Measurements from ENCODE around the gene GATB.

Gene GATB, protein sequence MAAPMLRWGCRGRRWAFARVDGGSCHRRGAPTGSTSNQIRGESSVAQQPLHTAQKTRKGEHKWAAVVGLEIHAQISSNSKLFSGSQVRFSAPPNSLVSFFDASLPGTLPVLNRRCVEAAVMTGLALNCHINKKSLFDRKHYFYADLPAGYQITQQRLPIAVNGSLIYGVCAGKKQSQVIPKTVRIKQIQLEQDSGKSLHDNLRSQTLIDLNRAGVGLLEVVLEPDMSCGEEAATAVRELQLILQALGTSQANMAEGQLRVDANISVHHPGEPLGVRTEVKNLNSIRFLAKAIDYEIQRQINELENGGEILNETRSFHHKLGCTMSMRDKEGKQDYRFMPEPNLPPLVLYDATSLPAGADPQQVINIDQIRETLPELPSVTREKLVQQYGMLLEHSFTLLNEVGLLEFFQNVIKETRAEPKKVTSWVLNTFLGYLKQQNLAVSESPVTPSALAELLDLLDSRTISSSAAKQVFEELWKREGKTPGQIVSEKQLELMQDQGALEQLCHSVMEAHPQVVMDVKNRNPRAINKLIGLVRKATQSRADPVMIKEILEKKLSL

DNA sequence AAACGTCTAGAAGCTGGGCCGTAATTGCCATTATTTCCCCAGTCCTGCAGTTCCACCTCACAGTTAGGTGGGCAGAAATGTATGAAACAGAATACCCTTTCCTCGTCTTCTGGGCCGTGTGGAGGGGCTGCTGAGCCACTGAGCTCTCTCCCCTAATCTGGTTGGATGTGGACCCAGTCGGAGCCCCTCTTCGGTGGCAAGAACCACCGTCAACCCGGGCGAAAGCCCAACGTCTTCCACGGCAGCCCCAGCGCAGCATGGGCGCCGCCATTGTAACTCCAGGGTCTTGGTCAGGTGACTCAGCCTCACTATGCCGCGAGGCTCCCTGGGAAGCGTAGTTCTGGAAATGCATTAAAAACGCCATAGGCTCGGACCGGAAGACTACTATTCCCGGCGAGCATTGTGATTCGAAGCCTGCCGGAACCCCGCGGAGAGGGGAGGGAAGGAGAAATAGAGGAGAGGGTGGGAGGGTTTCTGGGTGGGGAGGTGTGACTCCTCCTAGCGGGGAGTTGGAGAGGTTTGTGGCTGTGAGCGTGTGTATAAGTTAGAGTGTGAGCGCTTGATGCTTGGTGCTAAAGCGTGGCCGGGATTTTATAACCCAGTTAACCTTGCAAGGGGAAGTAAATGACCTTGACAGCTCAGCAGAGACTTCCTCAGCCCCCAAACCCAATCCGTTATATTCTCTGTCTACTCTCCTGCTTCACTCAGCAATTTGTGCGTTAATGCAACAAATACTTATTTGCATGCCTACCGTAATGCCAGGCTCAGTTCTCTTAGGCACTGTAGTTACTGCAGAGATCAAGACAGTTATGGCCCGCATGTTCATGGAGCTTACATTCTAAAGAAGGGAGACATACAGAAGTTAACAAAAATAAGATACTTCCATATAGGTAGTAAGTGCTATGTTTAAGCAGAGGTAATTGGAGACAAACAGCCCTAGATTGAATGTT lies at the start of gene GATB:
Gene GATB (minus strand): TSS at position 296 of the 950 bp plus-strand sequence. CDS start 25 bp downstream, at position 271.
- peak; percentile 92 for DNase-seq

DNA sequence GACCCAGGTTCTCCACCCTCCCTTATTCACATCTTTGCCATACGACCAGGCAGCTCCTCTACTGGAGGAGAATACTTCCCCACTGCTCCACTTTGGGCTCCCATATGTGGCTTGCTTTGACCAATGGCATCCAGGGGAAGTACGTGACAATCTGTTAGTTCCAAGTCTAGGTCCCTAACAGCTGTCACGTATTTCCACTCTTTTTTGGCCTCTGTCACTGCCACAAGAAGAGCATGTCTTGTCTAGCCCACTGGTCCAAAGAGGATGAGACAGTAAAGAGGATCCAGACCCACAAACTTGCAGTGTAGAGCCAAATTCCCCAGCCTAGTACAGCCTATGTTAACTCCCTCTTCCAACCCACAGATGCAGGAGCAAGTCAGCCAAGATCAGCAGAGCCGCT lies 49.7 kb upstream of the GATB start:
- DNase-seq = no peak

DNA sequence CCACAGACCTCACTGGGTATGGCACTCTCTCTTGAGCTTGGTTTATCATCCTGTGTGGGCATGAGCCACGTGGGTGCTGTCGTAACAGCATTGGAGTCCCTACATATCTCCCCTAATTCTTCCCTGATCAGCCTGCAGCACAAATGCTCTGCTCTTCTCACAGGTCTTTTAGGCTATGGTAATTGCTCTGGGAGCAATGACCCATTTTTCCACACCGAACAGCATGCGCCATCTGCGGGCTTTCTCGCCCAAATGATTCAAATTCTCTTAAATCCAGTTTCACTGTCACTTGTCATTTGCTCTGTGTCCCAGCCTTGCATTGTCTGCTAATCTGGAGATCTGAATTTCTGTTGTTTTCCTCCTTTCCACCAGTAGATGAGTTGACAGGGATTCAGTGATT lies 48.9 kb upstream of the GATB start:
- DNase-seq = no peak

DNA sequence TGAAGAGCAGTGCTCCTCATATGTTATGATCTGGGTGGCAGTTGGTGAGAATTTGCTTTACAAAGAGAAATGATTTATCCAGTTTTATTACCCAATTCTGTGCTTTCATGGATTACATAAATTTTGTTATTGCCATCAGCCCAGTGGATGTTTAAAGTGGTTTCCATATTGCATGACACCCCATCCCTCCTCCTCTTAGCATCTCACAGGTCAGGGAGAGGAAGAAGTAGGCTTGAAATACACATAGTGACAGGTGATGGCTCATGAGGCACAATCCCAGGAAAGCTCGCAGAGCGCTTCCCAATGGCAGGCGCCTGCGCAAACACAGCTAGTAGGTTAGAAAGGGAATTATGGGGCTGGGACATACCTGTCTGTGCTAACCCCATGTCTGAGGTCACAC lies 47.7 kb upstream of the GATB start:
- no peak for DNase-seq

DNA sequence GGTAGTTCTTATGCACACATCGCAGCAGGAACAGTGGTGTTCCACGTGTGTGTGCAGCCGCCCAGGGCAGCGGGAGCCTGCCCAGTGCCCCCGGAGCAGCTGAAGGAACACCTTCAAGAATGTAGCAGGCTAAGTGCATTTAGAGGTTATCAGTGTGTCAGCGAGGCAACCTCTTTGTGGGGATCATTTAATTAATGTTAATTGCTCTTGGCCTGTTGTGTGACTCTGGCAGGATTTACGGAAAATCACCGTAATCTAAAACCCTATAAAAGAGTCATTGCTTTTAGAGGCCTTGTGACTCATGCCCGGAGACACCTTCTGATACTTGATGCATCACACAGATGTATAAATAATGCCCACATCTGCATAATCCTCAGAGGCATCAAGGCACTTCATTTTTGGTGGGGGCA lies 47.3 kb upstream of the GATB start:
- DNase-seq = no peak

DNA sequence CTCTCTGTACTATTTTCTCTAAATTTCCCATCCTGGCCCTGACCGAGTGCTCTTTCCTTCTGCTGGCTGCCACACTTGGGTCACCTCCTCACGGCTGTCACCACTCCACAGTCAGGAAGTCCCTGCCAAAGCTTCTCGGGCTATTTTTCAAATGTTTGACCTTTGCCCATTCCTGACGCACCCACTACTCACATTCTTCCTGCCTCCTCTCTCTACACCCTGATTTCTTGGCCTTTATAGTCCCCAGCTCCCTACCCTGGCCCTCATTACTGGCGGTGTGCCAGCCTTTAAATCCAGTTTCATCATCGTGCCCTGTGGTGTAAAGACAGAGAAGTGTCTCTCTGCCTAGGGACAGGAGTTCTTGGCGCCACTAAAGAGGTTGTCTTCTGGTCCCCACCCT lies 46.4 kb upstream of the GATB start:
- DNase-seq = no peak

DNA sequence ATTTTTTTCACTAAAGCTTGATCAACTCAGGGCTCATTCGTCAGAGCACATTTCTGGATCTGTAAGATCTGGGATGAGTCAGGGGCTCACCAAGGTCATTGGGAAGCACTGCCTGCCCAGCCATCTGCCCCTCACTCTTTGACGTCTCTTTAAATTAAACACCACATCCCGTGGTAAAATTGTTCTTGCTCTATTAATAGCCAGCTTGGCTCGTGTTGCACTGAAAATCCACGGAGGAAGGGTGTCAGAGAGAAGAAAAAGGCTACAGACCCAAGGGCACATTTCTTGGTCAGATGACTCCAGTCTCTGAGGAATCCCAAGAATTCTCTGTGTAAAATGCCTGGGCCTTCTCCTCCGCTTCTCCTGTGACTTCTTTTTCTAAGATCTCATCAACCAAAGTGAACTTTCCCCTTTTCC lies 45.7 kb upstream of the GATB start:
- DNase-seq = no peak

DNA sequence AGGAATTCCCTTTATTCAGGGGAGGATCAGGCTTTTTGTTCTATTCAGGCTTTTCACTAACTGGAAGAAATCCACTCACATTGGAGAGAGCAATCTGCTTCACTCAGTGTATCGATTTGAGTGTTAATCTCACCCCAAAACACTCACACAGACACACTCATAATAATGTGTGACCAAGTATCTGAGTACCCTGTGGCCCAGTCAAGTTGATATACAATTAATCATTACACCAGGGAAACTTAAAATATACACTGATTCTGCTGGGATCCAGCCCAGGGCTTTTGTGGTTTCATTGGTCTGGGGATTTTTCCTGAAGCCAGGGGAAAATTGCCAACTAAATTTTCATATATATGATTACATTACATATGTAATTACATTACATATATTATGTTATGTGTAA lies 44.0 kb upstream of the GATB start:
- DNase-seq = no peak

DNA sequence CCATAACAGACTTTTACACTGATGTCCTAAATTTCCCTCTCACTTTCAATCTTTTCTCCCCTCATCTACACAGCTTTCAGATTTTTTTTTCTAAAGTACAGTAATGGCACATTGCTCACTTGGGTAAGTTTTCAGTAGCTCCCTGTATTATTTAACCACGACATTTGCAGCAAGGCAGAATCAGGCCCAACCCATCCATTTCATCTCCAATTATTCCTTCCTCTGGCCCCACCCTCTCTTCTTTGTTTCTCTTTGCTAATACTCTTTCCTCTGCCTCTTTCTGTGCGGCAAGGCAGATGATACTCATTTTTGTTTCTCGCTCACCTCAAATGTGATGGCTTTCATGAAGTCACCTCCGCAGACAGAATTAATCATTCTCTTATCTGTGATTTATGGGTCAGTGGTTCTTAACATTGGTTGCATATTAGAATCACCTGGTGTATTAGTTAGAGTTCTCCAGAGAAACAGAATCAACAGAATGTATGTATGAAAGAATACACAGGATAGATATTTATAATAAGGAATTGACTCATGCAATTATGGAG lies 43.4 kb upstream of the GATB start:
- no peak for DNase-seq

DNA sequence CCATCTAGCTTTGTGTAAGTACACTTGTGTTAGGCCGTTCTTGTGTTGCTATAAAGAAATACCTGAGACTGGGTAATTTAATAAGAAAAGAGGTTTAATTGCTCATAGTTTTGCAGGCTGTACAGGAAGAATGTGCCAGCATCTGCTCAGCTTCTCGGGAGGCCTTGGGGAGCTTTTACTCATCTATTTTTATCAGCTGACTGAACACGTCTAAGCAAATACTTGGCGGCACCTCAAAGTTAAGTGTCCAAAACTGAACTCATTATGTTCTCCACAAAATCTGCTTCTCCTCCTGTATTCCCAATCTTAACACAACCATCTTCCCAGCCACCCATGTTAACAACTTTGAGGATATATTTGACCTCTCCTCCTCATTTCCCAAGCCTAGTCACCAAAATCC lies 42.4 kb upstream of the GATB start:
- DNase-seq = no peak

DNA sequence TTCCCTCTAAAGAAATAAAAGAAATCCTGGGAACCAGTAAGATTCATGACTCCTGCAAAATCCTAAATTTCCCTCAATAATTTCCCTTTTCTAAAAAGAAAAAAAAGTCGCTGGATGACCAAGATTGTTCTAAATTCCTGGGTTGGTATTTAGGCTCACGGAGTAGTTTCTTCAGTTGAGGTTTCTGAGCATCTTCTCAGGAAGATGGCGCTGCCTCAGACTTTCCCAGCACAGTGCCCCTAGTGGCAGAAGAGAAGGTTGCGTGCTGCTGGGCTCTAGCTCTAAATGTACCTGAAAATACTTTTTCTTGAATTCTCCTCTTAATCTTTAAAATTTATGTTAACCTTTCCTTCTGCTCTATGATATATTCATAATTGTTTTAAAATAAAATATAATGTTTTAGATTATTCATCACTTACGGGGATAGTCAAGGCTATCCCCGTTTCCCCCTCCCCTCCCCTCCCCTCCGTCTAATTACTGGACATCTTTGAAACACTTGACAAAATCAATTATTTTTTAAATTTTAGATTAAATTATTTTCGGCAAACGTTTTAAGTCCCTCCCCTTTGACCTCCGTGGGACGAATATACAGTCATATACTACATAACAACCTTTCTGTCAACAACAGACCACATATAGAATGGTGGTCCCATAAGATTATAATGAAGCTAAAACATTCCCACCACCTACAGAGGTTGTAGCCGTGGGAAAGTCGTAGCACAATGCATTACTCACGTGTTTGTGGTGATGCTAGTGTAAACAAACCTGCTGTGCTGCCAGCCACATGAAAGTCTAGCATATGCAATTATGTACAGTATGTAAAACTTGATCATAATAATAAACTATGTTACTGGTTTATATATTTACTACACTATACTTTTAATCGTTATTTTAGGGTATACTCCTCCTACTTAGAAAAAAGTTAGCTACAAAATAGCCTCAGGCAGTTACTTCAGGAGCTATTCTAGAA lies 41.0 kb upstream of the GATB start:
- peak; percentile 65 for DNase-seq

DNA sequence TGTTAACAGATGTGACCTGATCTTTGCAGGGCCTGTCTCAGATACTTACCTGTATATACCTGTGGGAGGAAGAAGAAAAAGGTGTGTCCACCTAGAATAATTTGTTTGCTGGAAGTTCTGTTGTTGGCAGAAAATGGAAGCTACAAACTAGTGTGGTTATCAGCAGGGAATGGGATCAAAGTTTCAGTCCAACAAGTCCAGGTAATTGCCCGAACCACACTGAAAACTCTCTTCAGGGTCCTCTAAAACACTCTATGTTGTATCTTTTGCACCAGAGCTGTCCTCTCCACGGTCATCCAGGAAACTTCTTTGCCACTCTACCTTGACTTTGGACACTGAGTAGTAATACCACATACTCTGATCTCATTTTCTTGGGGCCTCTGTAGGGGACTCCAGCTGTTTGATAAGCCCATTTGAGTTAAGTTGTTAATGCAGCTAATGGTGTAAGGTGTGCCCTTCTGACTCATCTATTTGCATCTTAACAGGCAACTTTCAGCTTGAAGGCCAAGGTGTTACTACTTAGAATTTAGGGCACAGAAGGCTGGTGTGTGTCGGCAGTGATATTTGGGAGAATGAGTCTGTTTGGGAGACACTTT lies 38.7 kb upstream of the GATB start:
- DNase-seq = no peak

DNA sequence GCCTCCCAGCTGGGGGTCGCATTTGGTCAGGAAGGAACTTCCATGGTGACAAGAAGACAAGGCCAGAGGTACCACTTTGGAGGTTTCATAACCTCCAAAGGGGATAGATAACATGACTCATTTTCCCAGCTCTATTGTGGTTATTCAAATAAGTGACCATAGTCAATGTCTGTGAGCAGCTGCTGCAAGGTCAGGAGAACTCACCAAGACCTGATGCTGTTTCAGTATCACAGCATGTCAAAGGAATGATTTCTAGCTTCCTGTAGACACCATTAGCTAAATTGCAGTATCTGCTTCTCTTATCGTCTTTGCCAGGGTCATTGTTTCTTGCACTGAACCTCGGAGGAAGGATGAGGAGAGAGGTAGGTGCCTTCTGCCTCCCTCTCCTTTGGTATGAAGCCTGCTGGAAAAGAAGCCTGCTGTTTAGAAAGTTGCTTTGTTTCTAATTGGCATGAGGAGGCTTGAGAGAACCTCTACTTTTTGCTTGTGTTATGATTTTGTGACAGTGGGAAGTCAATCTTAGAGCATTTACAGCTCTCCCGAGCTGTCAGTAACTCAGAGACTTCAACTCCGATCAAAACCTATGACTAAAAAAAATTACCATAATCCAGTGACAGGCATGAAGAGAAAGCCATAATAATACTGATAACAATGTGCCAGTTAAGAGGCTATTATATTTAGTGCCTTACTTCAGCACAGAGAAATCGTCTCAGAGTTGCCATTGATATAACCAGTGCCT lies 38.0 kb upstream of the GATB start:
- DNase-seq = no peak

DNA sequence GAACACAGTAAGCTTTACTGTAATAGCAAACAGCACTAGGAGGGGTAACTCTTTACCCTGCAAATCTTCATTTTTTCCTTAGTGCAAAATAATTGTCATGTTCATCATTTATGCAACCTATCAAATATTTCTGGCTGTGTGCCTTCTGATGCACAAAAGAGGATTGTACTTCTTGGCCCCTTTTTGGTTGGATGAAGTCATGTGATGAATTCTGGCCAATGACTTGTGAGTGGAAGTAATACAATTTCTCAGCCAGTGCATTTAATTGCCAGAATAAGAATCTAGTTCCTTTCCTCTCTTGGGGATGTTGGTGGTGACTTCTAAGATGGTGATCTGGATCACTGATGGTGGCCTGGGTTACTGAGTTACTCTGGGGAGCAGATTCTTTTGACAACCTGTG lies 37.0 kb upstream of the GATB start:
- DNase-seq = no peak

DNA sequence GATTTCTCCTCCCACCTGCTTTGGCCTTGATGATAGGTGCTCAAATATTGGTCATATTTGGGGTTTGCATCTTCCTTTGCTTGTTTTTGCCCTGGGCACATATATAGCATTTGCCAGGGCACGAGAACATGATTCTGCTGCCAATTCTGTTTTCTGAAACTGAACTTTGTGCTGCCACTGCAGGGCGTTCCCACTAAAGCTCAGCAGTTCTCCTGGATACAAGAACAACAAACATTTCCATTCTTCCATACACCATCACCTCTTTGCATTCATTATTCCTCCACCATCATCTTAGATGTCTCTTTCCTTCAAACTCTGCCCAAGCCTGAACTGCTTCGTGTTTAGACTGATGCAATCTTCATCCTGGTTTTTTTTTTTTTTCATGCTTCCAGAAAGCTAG lies 36.3 kb upstream of the GATB start:
- DNase-seq = no peak

DNA sequence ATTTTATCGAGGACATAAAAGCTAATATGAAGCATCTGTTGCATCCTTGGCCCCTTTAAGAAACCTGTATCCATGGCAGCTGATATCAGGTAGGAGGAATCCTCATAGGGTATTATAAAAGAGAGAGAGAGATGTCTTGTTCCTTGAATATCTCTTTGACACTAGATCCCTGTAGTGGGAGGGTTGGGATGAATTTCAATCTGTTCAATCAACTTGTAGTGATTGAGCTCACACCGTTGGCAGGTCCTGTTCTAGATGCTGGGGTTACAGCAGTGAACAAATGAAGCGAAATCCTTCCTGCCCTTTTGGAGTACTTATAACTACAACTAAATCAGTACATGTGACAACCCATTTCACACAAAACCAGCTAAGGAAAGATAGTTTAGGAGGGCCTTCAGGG lies 35.3 kb upstream of the GATB start:
- DNase-seq = no peak

DNA sequence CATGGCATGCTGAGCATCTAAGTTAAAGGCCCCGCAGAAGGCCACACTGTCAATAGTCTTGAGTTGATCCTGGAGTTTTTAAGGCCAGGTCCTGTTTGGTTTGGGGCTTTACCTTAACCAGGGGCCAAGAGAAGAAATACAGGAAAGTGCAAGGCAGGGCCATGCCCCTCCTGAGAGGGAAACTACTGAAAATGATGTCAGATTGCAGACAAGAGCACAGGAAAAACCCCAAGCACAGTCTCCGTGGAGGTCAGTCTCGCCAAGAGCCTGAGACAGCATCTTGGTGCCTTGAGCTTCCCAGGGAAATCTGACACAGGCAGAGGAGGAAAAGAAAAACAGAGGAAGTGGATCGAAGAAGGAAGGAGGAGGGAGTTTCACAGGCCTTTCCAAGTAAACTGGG lies 32.2 kb upstream of the GATB start:
- no peak for DNase-seq

DNA sequence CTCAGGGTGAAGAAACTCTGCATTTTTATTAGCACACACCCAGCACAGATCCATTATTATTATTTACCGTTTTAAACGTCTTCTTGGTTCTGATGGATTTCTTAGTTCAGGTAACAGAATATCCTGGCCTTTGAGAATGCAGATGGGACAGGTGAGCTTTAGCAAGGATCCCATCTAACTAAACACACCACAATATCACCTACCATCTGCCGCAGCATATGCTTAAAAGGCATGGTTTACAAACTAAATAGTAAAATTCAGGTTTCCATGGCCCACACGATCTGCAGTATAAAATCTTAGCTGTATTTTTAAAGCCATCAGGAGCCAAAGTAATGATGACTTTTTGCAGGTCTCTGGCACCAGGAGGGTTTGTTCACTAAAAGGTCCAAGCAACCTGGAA lies 31.7 kb upstream of the GATB start:
- no peak for DNase-seq

DNA sequence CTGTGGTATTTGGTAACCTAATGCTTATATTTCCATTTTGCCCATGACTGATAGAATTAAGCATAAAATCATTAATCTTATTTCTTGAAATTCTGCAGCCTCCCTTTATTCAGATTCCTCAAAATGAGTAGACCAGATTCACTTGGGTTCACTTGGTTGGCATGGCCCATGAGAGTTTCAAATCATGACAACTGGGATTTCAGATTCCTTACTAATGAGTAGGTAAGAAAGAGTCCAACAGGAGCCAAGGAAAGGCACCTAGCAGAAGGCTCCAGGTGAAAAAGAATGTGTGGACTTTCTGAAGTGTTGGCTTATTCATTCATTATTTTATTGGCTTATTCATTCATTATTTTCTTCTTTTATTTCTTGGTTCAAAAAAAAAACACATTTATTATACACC lies 27.2 kb upstream of the GATB start:
- no peak for DNase-seq

DNA sequence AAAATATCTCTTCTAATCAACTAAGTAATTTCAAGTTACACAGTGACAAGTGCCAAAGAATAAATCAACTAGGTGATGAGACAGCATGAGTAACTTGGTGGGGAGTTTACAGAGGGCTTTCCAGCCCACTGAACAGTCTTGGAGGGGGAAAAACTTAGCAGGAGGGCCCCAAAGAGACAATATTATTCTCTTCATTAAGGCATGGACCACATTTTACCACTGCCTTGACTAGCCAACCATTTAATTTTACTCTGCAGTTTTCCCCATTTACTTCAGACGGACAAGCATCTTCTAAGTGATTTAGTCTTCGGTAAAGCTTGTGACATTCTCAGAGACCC lies 25.3 kb upstream of the GATB start:
- no peak for DNase-seq

DNA sequence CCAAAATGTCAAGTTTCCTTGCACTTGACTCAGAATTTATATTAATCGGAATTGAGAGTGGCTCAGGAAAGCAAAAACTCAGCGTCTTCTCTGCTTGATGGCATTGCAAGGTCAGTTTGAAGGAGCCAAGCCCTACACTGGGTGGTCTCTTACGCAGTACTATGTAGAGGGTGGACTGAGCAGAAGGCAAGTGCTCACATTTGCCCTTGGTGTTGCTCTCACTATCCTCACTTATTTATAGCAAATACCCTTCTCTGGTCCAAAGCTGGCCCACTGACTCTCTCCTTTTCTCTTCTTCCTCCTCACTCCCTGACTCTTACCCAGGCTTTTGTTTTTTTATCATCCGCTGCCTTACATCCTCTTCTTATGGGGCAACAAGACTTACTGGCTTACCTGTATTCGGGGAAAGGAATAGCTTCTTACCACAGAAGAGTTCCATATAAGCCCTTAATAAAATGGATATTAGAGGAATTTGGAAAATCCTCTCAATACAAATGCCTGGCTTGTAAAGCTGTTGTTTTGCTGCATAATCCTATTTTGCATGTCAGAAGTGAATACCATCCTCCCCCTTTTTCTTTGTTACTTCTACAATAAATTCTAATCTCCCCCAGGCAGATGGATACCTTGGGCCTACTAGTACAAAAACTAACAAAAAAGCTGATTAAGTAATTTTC lies 24.8 kb upstream of the GATB start:
- no peak for DNase-seq

Data from activated naive CD4-positive, alpha-beta T cell treated with Interleukin-2 at 50 U/mL for 16 hours (primary cell).